GM21825 (cell line): ENCODE results near the gene IGFL1.
"Not testable (repeated sequence)": the region's sequence is repeated elsewhere in the genome, so short reads cannot be mapped to it uniquely, and the experiment has no call there.

Experiments used
- ATAC-seq: cut with Tn5 transposase; IDR thresholded peaks from one replicate; pipeline ENCODE4 v1.9.1; 2021; ENCODE audit warnings: mild to moderate bottlenecking, moderate library complexity; ENCODE audit not compliant: unreplicated experiment

The IGFL1 gene

DNA sequence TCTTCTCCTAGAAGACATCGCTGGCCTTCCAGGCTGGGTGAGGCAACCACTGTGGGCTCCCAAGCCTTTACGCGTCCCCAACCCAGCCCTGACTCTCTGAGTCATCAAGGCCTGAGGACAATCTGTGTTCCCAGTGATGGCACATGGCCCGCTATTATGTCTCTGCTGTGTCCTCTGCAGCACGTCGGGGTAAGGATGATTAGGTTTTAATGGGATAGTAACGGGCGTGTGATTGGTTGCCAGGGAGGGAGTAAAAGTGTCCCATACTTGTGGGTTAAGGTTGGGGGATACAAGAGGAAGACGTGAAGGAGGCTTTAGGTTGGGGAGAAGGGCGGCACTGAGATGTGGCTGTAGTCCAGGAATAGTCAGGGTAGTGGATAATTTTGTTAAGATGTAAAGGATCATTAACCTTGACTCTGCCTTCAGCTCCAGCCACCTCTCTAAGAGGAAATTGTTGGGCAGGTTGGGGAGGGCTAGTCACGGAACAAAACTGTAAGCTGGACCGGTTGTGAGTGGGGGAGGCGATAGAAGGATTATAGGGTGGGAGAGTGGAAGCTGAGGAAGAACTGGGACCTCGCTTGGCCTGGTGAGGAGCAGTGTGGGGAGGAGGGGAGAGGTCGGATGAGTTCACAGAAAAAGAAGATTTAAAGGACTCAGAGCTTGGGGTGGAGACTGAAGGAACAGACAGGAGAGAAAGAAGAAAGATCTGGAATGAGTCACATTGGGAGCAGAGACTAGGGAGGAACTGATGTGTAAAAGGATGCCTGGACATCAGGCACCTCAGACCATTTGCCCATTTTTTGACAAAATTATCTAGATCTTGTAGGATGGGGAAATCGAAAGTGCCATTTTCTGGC is 27.9 kb upstream of the IGFL1 start:
- no peak for ATAC-seq

DNA sequence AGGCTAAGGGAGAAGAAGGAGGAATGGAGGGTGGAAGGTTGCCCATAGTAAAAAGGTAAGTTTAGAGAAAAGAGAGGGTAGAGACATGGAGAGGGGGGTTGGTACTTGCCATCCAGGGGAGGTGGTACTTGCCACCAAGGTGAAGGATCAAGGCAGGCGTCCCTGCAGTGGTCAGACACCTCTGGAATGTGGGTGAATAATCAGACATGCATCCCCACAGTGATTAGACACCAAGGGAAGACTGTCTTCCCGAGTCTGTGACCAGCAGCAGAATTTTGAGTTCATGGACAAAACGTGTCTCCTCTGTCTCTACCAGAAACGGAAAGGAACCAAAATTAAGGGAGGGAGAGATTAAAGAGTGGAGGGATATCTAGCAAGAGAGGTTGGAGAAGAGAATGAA is 27.1 kb upstream of the IGFL1 start:
- no peak for ATAC-seq

DNA sequence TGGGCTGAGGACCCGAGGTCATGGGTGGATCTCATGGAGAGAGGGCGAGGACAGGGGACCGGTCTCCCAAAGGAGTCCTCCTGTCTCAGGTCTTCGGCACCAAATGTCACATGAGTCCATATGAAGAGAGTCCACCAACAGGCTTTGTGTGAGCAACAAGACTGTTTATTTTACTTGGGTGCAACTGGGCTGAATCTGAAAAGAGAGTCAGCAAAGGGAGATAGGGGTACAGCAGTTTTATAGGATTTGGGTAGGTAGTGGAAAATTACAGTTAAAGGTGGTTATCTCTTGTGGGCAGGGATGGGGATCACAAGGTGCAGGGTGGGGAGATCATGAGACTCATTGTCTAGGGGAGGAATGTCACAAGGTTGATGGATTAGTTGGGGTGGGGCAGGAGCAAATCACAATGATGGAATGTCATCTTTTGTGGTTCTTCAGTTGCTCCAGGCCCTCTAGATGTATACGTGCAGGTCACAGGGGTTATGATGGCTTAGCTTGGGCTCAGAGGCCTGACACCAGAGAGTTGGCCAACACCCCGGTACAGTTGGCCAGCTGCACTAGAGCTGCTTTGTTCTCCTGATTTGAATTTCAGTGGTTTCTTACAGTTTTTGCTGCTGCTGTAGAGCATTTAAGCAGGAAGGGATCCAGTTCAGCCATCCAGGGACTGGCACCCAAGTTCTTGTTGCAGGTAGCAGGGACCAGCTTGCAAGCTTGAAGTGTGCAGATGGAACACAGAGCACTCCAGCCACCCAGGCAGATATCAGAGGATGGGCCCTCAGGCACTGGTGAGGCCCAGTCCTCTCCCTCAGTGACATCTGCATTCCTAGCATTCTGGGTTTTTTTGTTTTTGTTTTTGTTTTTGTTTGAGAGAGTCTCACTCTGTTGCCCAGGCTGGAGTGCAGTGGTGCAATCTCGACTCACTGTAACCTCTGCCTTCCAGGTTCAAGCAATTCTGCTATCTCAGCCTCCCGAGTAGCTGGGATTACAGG is 26.4 kb upstream of the IGFL1 start:
- no peak for ATAC-seq

DNA sequence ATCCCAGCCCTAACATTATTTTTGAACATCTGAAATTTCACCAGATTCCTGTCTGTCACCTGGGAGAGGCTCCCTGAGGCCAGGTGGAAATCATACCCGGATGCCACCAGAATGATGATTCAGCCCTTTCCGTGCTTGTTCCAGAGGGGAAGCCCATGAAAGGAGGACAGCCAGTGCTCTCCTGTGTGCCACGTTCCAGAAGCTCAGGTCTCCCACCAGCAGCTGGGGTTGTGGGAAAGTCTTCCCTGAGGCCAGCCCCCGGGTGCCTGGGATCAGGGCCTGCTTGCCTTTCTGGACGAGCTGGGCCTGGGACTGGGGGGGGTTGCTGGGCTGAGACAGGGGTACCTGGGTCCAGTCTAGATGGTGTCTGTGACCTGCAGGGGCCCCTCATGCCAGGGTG is 25.5 kb upstream of the IGFL1 start:
- no peak for ATAC-seq

DNA sequence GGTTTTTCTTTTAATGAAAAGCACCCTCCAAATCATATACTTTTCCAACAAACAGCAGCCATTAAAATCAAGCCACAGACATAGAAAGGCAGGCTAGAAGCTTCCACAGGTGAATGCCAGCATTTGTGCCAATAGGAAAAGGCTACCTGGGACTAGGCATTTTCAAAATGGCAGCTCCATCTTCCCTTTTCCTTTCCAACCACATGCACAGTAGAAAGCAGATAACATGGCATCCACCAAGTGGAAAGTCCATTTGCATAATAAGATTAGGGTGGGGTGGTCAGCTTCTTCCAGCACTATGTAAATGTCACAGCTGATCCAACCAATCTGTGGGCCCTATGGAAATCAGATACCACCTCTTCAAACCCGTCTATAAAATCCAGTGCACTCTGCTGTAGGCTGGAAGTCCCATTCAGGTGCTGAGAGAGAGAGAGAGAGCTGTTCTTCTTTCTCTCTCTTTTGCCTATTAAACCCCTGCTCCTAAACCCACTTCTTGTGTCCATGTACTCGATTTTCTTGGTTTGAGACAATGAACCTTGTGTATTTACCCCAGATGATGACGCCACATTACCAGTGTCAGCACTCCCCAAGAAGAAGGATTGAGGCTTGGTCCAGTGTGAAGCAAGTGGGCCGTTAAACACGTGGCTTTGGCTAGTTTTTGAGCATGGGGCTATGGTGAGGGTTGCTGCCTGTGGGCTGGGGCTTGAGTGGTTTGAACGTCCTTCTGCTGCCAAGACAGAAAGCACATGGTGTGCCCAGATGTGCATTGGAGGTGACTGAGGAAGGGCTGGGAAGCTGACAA is 24.2 kb upstream of the IGFL1 start:
- ATAC-seq = no peak

DNA sequence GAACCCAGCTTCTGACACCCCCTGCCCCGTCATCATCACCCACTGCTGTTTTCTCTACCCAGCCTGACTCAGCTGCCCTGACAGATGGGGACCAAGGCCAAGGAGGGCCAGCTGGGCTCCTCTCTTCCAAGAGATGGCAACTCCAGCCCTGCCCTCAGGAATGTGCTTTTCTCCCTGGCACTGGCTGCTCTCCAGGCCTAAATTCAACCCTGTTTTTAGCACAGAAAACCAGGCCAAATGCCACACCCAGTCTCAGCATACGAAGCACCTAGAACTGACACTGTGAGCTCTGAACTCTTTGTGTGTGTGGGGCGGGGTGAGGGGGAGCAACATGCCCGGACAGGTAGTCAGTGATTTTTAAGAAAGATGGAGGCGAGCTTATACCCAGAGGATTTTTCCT is 23.4 kb upstream of the IGFL1 start:
- no peak for ATAC-seq

DNA sequence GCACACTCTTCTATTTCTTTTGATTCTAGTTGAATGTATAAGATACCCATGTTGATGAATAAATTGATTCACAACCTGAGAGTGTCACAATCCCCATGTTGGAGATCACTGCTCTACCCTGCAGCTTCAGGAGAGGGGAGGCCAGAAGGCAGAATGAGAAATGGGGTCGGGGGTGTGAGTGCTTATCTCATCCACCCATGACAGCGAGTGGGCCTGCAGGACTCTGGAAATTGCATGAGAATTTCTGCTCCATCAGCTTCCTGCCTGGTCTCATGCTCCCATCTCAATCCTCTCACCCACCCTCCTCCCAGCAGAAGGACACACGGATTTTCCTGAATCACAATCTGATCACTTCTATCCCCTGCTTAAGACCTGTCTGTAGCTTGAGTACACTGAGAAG is 22.9 kb upstream of the IGFL1 start:
- no peak for ATAC-seq

DNA sequence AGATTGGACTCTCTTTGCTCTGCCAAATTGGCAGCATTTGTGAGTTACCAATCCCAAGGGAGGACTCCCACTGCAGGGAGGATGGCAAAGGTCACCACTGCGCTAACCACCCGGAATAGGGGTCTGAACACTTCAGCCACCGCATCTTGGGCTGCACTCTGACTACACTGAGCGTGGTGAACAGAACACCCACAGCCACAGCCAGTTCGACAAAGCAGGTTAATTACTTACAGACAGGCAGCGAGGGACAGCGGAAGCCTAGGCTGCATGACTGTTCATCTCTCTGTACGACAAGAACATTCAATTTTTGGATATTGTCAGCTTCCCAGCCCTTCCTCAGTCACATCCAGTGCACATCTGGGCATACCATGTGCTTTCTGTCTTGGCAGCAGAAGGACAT is 21.7 kb upstream of the IGFL1 start:
- not testable (repeated sequence) for ATAC-seq

DNA sequence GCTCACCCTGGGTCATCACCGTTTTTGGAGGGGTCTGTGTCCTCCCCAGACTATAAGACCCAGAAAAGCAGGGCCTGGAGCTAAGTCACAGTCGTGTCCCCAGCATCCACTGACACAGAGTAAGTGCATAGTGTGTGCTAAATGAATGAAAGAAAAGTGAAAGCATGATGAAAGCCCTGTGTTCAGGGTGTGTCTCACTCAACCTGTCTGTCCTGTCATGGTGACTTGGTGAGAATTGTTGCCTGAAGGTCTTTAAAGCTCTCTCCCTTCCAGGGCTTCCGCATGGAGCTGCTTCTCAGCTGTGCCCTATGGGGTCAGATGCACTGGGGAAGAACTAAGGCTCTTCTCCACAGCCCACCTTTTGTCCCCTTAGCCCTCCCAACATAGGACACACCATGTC is 20.5 kb upstream of the IGFL1 start:
- no peak for ATAC-seq

DNA sequence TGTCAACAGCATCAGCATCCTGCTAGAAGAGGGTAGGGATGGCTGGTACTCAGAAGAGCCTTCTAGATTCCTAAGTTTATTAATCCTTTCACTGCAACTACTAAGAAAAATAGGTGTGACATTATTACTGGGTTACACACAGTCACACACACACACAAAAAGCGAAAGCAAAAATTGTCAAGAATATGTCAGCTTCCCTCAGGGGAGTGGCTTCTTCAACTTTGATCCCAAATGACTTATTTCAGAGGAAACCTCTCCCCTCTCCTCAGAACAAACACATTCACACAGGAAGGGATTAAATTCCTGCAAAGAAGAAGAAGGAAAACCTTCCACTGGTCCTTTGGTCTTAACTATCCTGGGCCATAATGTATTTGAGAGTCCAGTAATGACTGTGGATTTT is 20.1 kb upstream of the IGFL1 start:
- no peak for ATAC-seq

DNA sequence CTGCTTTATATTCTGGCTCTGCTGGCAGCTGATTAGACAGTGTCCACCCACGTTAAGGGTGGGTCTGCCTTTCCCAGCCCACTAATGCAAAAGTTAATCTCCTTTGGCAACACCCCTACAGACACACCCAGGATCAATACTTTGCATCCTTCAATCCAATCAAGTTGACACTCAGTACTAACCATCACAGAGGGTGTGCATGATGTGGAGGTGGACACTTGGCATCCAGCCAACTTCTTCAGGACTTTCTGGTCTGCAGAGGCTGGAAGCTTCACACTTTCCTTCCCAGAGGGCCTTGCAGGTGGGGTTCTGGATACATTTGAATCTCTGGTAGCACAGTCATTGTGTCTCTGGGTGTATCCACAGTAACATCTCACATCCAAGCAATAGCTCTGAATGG is 18.9 kb upstream of the IGFL1 start:
- ATAC-seq = no peak

DNA sequence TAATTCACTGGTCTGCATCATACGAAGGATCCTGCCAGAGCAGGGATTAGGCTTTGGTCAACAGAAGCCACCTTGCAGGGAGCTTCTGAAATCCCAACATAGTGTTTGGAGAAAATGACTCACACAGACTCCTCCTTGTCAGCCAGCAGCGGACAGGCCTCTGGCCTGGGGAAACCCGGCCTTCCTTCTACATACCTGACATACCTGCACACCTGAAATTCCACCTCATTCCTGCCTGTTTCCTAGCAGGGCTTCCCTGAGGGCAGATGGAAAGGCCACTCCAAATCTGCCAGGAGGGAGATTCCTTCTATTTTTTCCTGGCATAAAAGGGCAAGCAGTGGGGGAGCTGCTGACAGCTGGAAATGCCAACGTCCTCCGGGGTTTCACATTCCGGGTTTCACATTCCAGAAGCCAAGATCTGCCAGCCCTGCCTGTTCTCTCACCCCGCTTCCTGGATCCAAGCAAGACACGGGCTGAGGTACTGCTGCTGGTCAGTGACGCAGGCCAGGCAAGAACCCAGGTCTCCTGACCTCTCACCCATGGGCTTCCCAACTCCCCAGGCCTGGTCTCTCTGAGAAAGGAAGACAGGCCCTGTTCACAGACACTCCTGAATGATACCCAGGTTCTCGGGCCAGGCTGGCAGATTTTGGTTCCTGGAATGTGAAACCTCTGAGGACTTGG is 18.2 kb upstream of the IGFL1 start:
- ATAC-seq = no peak

DNA sequence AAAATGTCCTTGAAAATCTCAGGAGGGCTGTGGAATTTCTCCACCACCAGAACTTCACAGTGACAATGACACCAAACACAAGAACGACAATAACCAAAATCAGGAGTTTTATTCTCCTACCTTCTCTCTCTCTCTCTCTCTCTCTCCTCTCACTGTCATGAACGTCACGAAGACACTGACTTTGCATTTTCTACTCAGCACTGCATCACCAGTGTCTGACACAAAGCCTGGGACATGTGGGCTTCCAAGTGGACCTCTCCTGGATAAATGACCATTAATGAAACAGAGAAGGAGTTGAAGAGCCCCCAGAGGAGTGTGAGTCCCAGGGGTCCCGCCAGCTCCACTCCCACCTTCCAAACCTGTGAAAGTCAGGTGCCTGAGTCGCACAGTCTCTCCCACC is 16.9 kb upstream of the IGFL1 start:
- not testable (repeated sequence) for ATAC-seq

DNA sequence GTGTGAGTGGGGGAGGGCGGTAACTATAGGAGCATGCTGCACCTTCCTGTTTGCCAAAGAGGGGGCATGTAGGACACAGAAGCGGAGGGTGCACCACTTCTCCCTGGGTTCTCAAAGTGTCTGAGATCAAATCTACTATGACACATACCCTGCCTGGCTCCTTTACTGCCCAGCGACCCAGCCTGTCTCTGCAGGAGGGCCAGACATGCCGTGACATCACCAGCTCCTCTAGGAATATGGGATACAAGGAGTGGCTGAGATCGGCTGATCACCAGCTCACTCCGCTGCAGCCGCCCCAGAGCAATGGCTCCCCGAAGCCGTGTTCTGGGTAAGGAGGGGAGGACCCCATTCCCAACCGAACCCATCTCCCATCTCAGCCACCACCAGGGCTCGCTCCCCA is 16.4 kb upstream of the IGFL1 start:
- ATAC-seq = no peak

DNA sequence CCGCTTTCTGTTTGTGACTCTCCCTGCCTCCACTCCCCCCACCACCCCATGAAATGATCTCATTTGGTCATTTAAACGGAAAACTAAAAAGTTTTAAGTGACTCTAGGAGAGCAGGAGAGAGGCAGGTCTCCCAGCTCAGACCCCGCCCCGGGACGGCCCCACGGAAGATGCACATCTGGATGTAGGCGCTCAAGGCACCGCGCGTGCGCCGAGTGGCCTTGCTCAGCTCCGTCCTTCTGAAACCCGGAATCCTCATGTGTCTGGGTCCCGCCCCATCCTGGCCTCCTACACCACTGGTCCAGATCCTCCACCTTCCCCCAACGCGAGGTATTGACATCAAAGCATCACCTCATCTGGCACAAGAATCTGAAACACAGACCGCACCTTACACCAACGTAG is 15.7 kb upstream of the IGFL1 start:
- ATAC-seq = no peak

DNA sequence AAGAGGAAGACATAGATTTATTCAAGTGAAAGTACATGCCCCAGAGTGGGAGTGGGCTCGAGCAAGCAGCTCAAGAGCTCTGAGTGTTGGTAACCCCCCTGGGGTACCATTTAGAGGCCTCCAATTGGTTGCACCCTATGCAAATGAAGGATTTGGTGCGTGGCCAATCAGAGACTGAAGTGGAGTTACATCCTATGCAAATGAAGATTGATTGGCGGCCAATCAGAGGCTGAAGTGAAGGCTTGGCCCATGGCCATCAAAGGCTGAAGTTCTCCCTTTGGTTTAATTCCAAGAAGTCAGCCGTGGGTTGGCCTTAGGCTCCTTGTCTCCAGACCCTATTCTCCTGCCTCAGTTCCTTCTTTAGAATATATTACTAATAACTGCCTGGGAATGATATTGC is 12.9 kb upstream of the IGFL1 start:
- ATAC-seq = no peak

DNA sequence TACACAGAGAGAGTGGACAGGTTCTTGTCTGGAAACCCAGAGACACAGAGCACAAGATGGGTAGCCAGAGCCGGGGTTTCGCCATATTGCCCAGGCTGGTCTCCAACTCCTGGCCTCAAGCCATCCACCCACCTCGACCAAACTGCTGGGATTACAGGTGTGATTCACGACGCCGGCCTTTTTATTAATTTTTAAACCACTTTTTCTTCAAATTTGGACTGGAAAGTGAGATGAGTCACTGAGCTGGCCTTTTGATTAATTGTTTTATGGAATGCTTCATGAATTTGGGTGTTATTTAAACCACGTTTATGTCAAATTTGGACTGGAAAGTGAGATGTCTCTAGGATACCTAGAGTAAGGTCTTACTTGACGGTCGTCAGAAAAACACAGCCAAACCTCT is 12.1 kb upstream of the IGFL1 start:
- ATAC-seq = no peak

DNA sequence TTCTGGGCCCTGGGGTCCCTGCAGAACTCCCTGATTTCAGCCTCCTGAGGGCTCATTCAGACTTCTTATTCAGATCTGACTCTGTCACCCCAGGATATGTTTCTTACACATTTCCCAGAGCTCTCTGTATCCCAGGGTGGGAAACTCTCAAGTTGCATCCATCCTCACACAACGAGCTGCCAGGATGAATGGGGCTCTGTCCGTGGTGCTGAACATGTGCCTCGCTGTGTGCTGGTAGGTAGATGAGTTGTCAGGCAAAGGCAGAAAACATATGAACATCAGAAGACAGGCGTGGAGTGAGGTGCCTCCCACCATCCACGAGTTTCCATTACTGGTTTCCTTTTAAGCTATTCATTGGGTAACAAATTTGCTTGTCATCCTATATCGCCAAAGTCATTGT is 11.4 kb upstream of the IGFL1 start:
- no peak for ATAC-seq

DNA sequence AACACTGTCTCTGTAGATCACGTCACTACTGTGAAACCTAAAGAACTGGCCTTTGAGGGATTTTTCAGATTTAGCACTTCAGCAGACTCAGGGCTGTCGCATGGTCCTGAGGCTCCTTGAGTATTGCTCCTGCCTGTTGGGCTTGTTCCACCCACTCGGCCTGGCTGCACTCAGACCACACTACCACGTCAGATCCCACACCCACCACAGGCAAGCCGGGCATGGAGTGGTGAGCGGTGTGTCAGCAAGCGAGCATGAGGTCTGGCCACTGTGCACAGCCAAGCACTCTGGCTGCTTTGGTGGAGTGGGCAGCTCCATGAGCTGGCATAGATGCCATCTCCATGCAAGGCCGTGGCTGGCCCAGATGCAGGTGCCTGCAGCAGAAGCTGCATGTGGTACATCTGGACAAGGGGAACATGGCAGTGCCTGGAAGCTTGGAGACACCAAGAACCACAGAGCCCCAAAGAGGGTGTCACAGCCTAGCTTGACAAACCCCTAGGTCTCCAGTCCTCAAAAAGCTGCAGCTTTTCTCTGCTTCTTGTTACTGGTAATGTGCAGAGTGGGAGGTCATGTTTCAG is 9.4 kb upstream of the IGFL1 start:
- ATAC-seq = no peak

DNA sequence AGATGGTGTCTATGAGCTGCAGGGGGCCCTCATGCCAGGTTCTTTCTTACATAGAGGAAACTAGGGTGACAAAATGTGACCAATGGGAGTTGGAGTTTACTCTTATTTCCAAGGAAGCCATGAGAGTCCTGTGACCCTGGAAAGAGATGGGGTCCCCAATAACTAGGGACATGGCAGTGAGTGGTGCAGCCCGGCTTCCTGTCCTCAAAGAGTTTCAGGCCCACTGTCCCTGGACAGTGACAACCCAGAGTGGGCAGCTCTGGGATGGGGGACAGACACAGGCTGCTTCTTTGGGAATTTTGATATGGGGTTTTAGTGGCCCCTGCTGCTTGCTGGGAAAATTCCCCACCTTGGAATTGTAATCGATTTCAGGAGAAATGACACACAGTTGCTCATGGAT is 8.4 kb upstream of the IGFL1 start:
- ATAC-seq = no peak
